ENCODE data around the gene AASDHPPT.
A peak's percentile ranks its signal among the peaks of the same experiment; 100 is the strongest.

Gene AASDHPPT

DNA sequence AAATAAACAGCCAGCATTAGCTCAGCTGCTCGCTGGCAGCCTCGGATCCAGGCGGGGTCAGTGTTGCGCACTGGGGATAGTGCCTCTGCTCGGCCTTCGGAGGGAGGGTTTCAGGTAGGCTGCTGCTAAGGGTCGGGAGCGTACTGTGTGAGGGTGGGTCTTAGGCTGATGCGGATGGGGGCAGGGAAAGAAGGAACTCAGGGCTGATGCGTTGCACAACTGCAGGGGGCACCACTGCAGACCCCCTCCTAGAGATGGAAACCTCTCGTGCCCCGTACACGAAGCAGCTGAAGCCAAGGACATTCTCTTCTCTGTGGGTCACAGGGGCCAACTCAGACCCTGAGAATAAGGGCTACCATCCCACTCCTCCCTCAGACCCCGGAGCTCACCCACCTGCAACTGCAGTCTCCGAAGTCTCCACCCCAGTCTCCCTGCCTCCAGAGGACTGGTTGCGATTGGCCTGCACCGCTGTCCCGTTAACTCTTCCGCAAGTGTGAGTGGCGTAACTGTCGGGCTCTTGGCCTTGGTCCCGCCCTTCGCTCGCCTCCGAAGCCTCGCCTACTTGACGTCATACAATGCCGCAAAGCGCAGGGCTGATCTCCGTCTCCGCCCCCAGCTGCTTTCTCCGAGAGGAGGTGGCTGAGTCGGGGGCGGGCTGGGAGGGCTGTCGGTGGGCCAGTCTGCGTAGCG, 398 bp upstream of the AASDHPPT start, which contains the start of gene KBTBD3:
Gene KBTBD3 (minus strand): TSS at position 429 of the 690 bp plus-strand sequence. CDS start 18,250 bp downstream, outside the sequence.
- peak; percentile 98 for DNase-seq
- in situ Hi-C loops (cut with MboI; ENCODE audit: low pct_unique_long_range_greater_than_20kb, low sequenced_read_pairs), result no loop called here

DNA sequence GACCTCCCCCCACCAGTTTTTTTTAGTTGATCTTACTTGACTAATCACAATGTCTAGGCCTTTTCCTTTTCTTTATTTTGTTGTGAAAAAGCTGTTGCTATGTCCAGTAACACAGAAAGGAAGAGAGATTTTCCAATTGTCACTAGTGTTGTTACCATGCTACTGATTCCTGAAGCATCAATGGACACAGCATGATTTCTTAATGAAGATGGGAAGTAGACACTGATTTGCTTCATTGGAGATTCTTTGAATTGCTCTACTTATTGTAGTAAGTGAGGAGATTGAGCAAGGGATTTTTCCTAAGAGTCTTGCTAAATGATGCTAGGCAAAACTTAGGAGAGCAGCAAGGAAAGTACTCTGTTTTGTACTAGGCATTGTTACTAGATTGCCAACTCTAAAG, 4.6 kb downstream of the AASDHPPT start:
- in situ Hi-C loops (cut with MboI; ENCODE audit: low pct_unique_long_range_greater_than_20kb, low sequenced_read_pairs), result no loop called here
- no peak for DNase-seq

DNA sequence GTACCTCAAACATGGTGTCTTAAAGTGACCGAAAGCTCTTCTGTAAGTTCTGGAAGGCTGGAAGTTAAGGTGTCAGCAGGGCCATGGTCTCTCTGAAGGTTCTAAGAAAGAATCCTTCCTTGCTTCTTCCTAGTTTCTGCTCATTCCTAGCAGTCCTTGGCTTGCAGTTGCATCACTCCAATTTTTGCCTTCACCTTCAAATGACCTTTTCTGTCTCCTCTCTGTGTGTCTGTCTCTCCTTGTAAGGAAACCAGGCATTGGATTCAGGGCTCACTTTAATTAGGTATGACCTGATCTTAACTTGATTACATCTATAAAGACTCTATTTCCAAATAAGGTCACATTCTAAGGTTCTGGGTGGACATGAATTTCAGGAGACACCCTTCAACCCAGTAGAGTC, 8.7 kb downstream of the AASDHPPT start:
- in situ Hi-C loops (cut with MboI; ENCODE audit: low pct_unique_long_range_greater_than_20kb, low sequenced_read_pairs), result no loop called here

DNA sequence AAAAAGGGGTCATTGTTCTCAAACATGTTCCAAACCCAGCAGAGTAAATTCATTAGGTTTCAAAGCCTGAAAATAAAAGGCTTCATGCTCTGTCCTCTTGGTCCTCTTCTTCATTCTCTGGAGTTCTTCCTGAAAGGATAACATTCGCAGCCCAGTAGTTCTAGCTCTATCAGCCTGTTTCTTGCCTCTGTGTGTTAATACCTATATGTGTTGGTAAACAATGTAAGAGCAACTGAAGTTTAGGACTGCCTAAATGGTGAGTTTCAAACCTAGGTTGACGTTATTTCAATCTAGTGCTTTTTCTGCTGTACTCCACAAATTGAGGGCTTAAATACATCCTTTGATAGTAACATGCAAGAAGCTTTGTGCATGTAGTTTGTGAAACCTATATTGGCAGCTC, 9.4 kb downstream of the AASDHPPT start:
- in situ Hi-C loops (cut with MboI; ENCODE audit: low pct_unique_long_range_greater_than_20kb, low sequenced_read_pairs), result no loop called here

More for the DNA sequence above, 8.7 kb downstream of the AASDHPPT start:
- DNase-seq, result no peak

DNA sequence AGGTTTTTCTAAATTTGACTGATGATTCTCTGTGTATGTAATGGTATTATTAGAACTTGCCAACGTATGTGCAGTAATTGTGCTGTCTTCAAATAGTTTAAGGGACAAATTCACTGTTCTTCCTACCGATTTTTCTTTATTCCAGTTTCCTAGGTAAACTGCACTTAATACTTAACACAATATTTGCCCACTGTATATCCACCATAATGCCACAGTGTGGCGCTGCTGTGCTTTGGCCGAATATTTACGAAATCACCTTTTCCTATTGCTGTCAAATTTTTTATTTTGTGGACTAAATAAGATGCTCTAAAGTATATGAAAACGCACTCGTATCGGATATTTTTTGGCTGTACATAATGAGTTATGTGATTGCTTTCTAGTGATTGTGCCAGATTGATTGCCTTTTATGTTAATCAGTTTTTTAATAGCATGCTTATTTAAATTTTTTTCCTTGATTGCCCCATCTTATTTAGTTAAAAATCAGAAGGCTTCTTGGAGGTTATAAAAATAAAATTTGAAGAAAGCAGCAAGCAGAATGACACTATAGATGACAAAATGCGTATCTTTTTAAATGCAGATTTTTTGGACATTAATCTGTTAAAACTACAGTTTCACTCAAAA, 10.5 kb downstream of the AASDHPPT start:
- in situ Hi-C loops (cut with MboI; ENCODE audit: low pct_unique_long_range_greater_than_20kb, low sequenced_read_pairs), result no loop called here
- DNase-seq, result peak; percentile 46

More for the DNA sequence above, 9.4 kb downstream of the AASDHPPT start:
- DNase-seq, result no peak

DNA sequence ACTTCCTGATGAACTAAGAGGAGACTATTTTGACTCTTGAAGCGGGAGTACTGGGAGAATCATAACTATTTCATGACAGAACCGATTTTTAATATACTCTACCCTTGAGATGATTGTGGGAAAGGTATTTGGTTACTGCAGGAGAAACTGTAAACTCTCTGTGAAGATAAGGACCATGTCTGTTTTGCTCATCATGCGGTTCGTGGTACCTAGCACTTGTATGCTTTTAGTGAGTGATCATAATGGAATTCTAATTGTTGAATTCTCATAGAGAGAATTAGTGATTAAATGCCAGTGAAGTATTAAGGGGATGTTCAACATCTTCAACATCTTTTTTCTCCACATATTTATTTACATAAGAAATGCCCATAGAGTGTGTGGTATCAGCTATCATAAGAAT, 11.4 kb downstream of the AASDHPPT start:
- in situ Hi-C loops (cut with MboI; ENCODE audit: low pct_unique_long_range_greater_than_20kb, low sequenced_read_pairs), result no loop called here
- DNase-seq, result no peak

DNA sequence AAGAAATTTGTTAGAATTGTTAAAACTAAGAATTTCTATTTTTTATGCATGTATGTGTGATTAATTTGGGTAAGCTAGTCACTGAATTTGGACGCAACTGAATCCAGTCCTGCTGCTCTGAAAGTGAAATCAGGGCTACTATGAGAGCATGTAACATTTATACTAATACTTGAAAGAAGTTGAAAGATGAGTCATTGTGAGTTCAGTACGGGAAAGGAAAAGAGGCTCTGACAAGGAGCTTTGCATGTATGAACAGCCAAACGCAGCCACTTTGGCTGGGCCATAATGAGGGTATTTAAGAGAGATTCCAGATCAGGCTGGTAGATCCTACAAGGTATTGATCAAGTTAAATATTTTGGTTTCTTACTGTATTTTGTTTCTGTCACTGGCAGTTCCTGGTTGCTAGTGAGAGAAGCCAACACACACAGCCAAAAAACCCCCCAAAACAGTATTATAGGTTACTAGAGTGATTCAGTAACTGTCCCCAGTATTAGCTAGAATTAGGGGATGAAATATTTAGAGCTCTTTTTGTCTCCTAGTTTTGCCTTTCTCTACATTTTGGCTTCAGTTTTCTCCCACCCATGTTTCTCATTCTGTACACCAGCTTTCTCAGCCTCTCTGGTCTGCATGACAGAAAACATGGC, 14.1 kb downstream of the AASDHPPT start:
- no peak for DNase-seq
- in situ Hi-C loops (cut with MboI; ENCODE audit: low pct_unique_long_range_greater_than_20kb, low sequenced_read_pairs), result no loop called here

DNA sequence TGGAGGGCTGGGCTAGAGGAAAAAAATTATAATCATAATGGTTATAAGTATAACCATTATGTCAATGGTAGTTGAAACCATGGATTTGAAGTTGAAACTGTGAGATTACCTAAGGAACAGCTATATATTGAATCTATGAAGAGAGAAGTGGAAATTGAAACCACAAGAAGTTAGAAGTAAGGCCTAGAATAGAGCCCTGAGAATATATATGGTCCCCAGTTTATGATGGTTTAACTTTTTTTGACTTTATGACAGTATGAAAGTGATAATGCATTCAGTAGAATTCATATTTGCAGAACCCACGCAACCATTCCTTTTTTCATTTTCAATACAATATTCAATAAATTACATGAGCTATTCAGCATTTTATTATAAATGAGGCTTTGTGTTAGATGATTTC, 15.0 kb downstream of the AASDHPPT start:
- no peak for DNase-seq
- in situ Hi-C loops (cut with MboI; ENCODE audit: low pct_unique_long_range_greater_than_20kb, low sequenced_read_pairs), result no loop called here

DNA sequence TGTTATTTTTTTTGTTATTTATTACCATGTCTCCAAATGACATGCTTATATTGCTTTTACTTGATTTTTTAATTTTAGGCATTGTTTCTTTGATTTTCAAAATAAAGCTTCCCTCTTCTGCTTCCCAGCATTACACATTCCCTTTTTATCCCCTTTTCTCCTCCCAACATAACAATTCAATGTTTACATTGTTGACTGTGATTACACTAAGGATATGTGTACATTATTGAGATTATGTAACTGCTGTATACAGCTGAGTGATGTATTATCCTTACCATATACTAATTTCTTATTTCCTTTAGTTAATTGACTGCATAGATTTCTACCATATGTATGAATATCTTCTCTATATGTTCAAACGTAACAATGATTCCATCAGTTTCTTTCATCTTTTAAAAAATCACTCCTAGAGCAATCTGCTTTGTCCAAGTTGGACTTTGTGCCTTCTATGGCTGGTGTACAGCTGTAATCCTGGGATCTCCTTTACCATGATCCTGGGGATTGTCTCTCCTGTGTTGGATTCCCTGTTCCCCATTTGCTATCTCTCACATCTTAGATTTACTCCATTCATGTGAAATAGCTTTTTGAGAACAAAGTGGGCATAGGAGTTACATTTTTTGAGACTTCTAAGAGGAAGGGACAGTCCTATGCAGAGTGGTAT, 21.6 kb downstream of the AASDHPPT start:
- DNase-seq, result no peak
- in situ Hi-C loops (cut with MboI; ENCODE audit: low pct_unique_long_range_greater_than_20kb, low sequenced_read_pairs), result no loop called here

DNA sequence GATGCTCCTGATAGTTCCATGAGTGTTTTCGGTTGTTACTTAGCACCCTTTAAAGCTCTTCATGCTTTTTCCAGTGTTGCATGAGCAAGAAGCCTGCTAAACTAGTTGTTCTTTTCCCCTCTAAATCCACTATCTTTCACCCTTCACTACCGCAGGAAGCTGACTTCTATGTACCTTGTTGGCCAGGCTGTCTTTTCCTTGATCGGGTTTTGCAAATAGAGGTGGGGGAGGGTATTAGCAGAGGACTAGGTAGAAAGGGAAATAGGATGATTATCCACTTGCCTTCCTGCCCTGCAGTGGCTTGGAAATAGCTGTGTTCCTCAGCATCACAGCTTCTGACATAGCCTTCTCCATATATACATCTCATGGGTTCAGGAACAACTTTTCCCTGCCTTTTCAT, 23.9 kb downstream of the AASDHPPT start:
- in situ Hi-C loops (cut with MboI; ENCODE audit: low pct_unique_long_range_greater_than_20kb, low sequenced_read_pairs), result no loop called here
- DNase-seq, result no peak

DNA sequence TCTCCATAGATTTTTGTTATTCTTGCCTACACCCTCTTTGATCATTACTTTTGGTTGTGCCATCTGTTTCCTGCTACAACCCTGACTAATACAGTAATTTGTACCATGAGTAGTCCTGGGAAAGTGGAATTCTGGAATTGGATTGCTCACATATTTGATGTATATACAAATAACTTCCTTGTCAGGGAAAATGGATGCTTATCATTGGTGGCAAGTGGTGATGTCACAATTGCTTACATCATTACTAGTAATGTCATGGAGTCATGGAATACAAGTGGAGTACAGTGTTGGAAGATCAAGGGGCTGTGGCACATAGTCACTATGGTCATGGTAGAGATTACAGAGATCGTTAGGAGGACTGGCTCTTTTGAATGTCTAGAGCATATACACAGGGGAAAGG, 24.4 kb downstream of the AASDHPPT start:
- no peak for DNase-seq
- in situ Hi-C loops (cut with MboI; ENCODE audit: low pct_unique_long_range_greater_than_20kb, low sequenced_read_pairs), result no loop called here

DNA sequence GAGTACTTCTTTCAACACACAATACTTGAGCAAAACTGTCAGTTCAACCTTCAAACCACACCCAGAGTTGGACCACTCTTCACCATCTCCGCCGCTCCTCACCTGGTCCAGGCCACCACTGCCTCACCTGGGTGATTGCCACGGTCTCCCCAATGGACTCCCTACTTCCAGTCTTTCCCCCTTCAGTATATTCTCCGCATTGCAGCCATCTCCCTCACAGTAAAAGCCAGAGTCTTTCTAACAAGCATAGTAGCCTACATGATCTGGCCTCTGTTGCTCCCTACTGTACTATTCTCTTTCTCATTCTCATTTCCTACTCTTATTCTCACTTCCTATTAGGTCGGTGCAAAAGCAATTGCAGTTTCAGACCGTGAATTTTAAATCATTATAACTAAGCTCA, 28.5 kb downstream of the AASDHPPT start:
- DNase-seq, result no peak
- in situ Hi-C loops (cut with MboI; ENCODE audit: low pct_unique_long_range_greater_than_20kb, low sequenced_read_pairs), result no loop called here

DNA sequence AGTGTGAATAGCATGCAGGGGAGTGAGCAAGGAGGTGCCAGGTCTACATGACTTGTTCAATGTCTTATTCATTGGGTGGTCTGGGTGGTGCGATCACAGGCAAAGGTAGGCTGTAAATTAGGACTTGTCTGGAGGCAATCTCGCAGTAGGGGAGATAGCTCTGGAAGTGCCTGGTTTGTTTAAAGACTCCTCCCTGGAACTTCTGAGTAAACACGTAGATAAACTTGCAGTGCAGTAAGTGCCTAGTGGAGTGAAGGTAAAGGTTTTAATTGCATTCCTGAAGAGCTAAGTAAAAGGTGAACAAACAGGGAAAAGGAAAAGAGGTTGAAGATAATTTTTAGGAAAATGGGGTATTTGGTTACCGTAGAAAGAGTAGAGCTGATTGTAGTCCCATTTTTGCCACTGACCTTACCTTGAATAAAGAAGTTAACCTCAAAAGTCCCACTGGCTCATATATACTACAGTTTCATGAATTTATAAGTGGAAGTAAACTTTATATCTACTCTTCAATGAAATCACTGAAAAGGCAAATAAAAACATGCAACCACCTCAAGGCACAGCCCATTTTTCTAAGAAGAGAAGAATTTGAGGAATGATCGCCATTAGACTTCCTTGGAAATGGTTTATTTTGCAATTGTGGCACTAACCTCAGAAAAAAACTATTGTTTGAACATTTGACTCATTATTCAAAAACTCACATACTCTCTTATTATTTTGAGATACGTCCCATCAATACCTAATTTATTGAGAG, 44.3 kb downstream of the AASDHPPT start:
- DNase-seq, result no peak
- in situ Hi-C loops (cut with MboI; ENCODE audit: low pct_unique_long_range_greater_than_20kb, low sequenced_read_pairs), result no loop called here

DNA sequence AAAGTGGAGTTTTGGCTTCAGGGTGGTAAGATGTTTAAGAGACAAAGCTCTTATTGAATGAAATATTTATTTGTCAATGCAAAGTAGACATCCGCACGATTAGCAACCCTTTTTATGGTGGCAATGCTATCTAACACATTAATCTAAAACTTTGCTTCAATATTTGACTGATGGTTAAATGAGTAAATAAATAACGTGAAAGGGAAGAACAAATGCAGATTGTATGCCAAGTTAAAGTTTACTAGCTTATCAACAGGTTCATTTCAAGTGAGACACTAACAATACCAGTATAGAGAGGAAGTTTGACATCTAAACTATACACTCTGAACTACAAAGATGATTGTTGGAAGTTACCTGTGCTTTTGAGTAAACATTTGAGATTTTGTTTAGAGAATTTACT, 50.1 kb downstream of the AASDHPPT start:
- no peak for DNase-seq
- in situ Hi-C loops (cut with MboI; ENCODE audit: low pct_unique_long_range_greater_than_20kb, low sequenced_read_pairs), result no loop called here

DNA sequence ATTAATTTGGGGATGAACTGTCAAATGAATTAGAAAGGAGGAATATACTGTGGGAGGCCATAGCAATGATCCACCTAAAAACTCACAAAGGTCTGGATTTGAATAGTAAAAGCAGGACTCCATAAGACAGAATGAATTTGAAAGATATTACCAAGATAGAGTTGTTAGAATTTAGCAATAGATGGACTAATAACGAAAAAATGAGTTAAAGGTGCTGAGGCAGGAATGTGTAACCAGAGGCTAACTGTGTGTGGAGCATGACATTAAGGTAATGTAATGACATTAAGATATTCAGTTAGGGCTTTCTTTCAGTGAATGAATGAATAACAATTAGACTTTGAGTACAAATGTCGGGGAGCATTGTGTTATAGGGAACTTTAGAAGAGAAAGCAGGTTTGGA, 51.3 kb downstream of the AASDHPPT start:
- no peak for DNase-seq
- in situ Hi-C loops (cut with MboI; ENCODE audit: low pct_unique_long_range_greater_than_20kb, low sequenced_read_pairs), result no loop called here

DNA sequence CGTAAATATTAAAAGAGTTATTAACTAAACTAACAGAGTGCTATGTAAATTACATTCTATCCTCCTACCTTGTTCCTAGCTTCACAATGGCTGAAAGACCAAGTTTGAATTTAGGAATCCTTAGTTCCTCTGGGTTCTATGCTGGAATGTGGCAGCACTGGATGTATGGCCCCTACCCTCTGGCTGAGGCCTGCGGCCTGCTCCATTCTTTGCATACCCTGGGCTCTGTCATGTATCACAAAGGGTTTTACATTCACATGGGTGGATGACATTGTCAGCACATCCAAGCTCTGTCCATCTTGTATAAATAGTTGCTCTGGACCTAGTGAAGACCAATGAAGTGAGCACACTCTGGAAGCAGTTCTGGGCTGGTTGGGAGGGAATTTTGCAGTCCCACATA, 54.5 kb downstream of the AASDHPPT start:
- in situ Hi-C loops (cut with MboI; ENCODE audit: low pct_unique_long_range_greater_than_20kb, low sequenced_read_pairs), result no loop called here
- no peak for DNase-seq

DNA sequence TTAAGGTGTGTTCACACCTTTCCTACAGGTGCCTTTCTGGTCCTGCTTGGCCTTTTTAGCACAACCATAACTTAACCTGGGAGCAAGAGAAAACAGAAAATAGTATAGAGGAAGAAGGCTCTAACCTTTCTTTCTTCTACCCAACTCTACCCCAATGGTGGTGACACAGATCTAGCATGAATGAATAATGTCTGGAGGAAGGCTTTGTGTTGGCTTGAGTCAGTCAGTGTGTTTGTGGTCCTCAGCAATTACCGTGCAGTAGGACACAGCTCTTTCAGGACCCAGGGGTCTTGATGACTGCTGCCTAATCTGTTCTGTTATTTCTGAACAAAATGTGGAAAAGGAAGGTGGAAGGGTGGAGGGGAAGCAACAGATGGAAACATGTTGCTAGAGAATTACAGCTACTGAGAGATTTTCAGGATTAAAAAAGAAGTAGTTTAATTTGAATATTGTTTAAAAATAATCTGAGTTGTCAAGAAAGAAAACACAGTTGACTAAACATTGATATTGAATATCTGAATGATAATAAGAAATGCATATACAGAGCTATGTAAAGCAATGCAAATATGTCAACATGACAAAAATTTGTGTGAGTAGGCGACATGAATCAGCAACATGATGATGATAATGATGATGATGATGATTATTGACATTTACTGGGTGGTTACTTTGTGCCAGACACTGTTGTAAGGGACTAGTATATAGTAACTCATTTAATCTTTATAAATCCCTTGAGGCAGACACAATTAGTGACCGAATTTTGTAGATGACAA, 55.3 kb downstream of the AASDHPPT start:
- in situ Hi-C loops (cut with MboI; ENCODE audit: low pct_unique_long_range_greater_than_20kb, low sequenced_read_pairs), result no loop called here
- DNase-seq, result no peak

DNA sequence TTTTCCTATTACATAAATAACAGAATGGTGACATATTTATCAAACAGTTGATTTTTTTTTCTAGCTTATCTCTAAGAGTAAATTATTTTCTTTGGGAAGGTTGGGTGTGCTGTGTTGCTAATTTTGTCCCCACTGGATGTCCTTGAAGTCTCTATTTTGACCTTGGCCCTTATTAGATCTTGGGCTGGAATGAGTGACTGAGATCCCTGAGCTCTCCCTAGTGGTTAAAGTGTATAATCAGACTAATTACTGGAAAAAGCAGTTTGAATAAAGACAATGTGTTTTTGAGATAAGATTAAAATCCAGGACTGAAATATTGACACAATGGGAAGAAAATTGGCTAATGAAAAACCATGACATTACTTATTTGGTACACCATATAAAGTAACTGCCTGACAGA, 56.1 kb downstream of the AASDHPPT start:
- in situ Hi-C loops (cut with MboI; ENCODE audit: low pct_unique_long_range_greater_than_20kb, low sequenced_read_pairs), result no loop called here

DNA sequence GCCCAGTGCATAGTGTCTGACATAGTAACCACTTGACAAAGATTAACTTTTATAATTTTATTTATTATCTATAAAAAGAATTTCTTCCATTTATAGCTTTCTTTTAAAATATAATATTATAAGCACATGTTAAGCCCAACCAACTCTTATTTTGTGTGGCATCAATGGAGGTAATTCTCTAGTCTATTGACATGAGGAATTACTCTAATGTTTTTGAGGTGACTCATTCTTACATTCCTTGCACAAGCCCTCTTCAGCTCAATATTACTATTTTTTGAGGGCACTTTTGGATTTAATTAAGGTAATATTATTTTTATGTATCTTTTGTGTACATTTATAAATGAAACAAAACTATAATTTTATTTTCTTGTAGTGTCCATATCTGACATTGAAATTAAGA, 59.6 kb downstream of the AASDHPPT start:
- DNase-seq, result no peak
- in situ Hi-C loops (cut with MboI; ENCODE audit: low pct_unique_long_range_greater_than_20kb, low sequenced_read_pairs), result no loop called here

More for the DNA sequence above, 56.1 kb downstream of the AASDHPPT start:
- DNase-seq, result no peak
